Measurements from ENCODE around the gene SESN1.
"Not testable (repeated sequence)": the region's sequence is repeated elsewhere in the genome, so short reads cannot be mapped to it uniquely, and the experiment has no call there.

The SESN1 gene

GRCh38 chr6:109094416-109095035 is at the start of gene SESN1:
SESN1 (minus strand) TSS chr6:109094846; CDS start chr6:109094073, 773 bp downstream.
- no peaks in the 10 kb centered on the region for H3K27me3 ChIP-seq (ENCODE audit: insufficient read depth, poor library complexity, severe bottlenecking)
- no peaks in the 10 kb centered on the region for H3K9me3 ChIP-seq (ENCODE audit: severe bottlenecking)
- no peaks in the 10 kb centered on the region for H3K36me3 ChIP-seq (ENCODE audit: low read depth)
- peak; percentile 96 for DNase-seq (ENCODE audit: low spot score)
- H3K4me3 ChIP-seq (ENCODE audit: severe bottlenecking) = peak within 1 kb of the TSS; percentile 67
- H3K4me1 ChIP-seq (ENCODE audit: insufficient read depth, poor library complexity, severe bottlenecking) = no peaks in the 10 kb centered on the region
- peak within 1 kb of the TSS; percentile 69 for H3K27ac ChIP-seq (ENCODE audit: poor library complexity, severe bottlenecking)
- ATAC-seq (ENCODE audit: low read depth) = peak; percentile 83
- no peak for TF ChIP-seq CTCF (IDR thresholded peaks at IDR 0.05; ENCODE audit: poor library complexity, severe bottlenecking)

GRCh38 chr6:109143191-109143590 is 48.5 kb upstream of the SESN1 start:
- no peak for TF ChIP-seq CTCF (IDR thresholded peaks at IDR 0.05; ENCODE audit: poor library complexity, severe bottlenecking)
- Histone ChIP-seq H3K4me3 (ENCODE audit: severe bottlenecking) (no peak overlapping the region), H3K4me1 (ENCODE audit: insufficient read depth, poor library complexity, severe bottlenecking) (peaks cover 13% of the 10 kb centered on the region), H3K27me3 (ENCODE audit: insufficient read depth, poor library complexity, severe bottlenecking) (no peaks in the 10 kb centered on the region), H3K27ac (ENCODE audit: poor library complexity, severe bottlenecking) (no peak overlapping the region), H3K9me3 (ENCODE audit: severe bottlenecking) (no peaks in the 10 kb centered on the region), H3K36me3 (ENCODE audit: low read depth) (peaks cover 15% of the 10 kb centered on the region)
- ATAC-seq (ENCODE audit: low read depth) (no peak), DNase-seq (ENCODE audit: low spot score) (no peak)

- not testable (repeated sequence) for H3K9me3 ChIP-seq (ENCODE audit: severe bottlenecking); ATAC-seq (ENCODE audit: low read depth); H3K27ac ChIP-seq (ENCODE audit: poor library complexity, severe bottlenecking); H3K4me3 ChIP-seq (ENCODE audit: severe bottlenecking); H3K27me3 ChIP-seq (ENCODE audit: insufficient read depth, poor library complexity, severe bottlenecking); DNase-seq (ENCODE audit: low spot score)
- Histone ChIP-seq H3K4me1 (ENCODE audit: insufficient read depth, poor library complexity, severe bottlenecking) (peaks cover 13% of the 10 kb centered on the region), H3K36me3 (ENCODE audit: low read depth) (peaks cover 12% of the 10 kb centered on the region)
Observed at GRCh38 chr6:109142067-109142466, 47.4 kb upstream of the SESN1 start.

GRCh38 chr6:109139109-109139508 is 44.5 kb upstream of the SESN1 start:
- ATAC-seq (ENCODE audit: low read depth) (peak; percentile 99), DNase-seq (ENCODE audit: low spot score) (no peak)
- no peaks in the 10 kb centered on the region for H3K27me3 ChIP-seq (ENCODE audit: insufficient read depth, poor library complexity, severe bottlenecking)
- peak overlapping the region; percentile 82 for H3K27ac ChIP-seq (ENCODE audit: poor library complexity, severe bottlenecking)
- peaks cover 13% of the 10 kb centered on the region for H3K4me1 ChIP-seq (ENCODE audit: insufficient read depth, poor library complexity, severe bottlenecking)
- H3K36me3 ChIP-seq (ENCODE audit: low read depth) = peaks cover 12% of the 10 kb centered on the region
- no peak for TF ChIP-seq CTCF (IDR thresholded peaks at IDR 0.05; ENCODE audit: poor library complexity, severe bottlenecking)
- no peaks in the 10 kb centered on the region for H3K9me3 ChIP-seq (ENCODE audit: severe bottlenecking)
- no peak overlapping the region for H3K4me3 ChIP-seq (ENCODE audit: severe bottlenecking)

GRCh38 chr6:109136530-109136929 is 41.9 kb upstream of the SESN1 start:
- ATAC-seq (ENCODE audit: low read depth); H3K9me3 ChIP-seq (ENCODE audit: severe bottlenecking): not testable (repeated sequence)

GRCh38 chr6:109136039-109136438 is 41.4 kb upstream of the SESN1 start:
- H3K9me3 ChIP-seq (ENCODE audit: severe bottlenecking); H3K4me3 ChIP-seq (ENCODE audit: severe bottlenecking); H3K27me3 ChIP-seq (ENCODE audit: insufficient read depth, poor library complexity, severe bottlenecking); H3K36me3 ChIP-seq (ENCODE audit: low read depth); DNase-seq (ENCODE audit: low spot score); ATAC-seq (ENCODE audit: low read depth); H3K27ac ChIP-seq (ENCODE audit: poor library complexity, severe bottlenecking): not testable (repeated sequence)
- peaks cover 13% of the 10 kb centered on the region for H3K4me1 ChIP-seq (ENCODE audit: insufficient read depth, poor library complexity, severe bottlenecking)

More at GRCh38 chr6:109136530-109136929, 41.9 kb upstream of the SESN1 start:
- peaks cover 13% of the 10 kb centered on the region for H3K4me1 ChIP-seq (ENCODE audit: insufficient read depth, poor library complexity, severe bottlenecking)
- H3K27ac ChIP-seq (ENCODE audit: poor library complexity, severe bottlenecking); H3K27me3 ChIP-seq (ENCODE audit: insufficient read depth, poor library complexity, severe bottlenecking); H3K36me3 ChIP-seq (ENCODE audit: low read depth); DNase-seq (ENCODE audit: low spot score); H3K4me3 ChIP-seq (ENCODE audit: severe bottlenecking): not testable (repeated sequence)

GRCh38 chr6:109135600-109135999 is 41.0 kb upstream of the SESN1 start:
- H3K4me1 ChIP-seq (ENCODE audit: insufficient read depth, poor library complexity, severe bottlenecking) = peaks cover 13% of the 10 kb centered on the region
- not testable (repeated sequence) for H3K9me3 ChIP-seq (ENCODE audit: severe bottlenecking); H3K36me3 ChIP-seq (ENCODE audit: low read depth); H3K27ac ChIP-seq (ENCODE audit: poor library complexity, severe bottlenecking); ATAC-seq (ENCODE audit: low read depth); H3K4me3 ChIP-seq (ENCODE audit: severe bottlenecking); DNase-seq (ENCODE audit: low spot score); H3K27me3 ChIP-seq (ENCODE audit: insufficient read depth, poor library complexity, severe bottlenecking)

Measured in RWPE2 (cell line).